Upper lobe of right lung (tissue), 1 donor: ENCODE measurements around the gene SUMO1. TPM values are rescaled to one million over a fixed set of nuclear protein-coding genes. Genes with fewer than 3 reads are reported as not detected.
A peak's percentile ranks its signal among the peaks of the same experiment; 100 is the strongest.

Experiments
- ATAC-seq: fragments of 200-7000 bp; cut with Tn5 transposase; one replicate; pipeline ENCODE4 v1.9.1; 2020; ENCODE audit warnings: mild to moderate bottlenecking, moderate library complexity
- DNase-seq: peaks from one replicate; pipeline ENCODE4 v3.0.0-alpha.2; 2020
- H3K27ac ChIP-seq: fragments of 200-600 bp; one replicate; pipeline ENCODE4 v1.8.0; 2022
- H3K27me3 ChIP-seq: fragments of 200-600 bp; one replicate; pipeline ENCODE4 v1.8.0; 2022; ENCODE audit warnings: mild to moderate bottlenecking
- H3K36me3 ChIP-seq: fragments of 200-600 bp; one replicate; pipeline ENCODE4 v1.8.0; 2022
- H3K4me1 ChIP-seq: fragments of 200-600 bp; one replicate; pipeline ENCODE4 v1.8.0; 2022
- H3K4me3 ChIP-seq: fragments of 200-600 bp; one replicate; pipeline ENCODE4 v1.8.0; 2022; ENCODE audit warnings: mild to moderate bottlenecking
- H3K9me3 ChIP-seq: fragments of 200-600 bp; one replicate; pipeline ENCODE4 v1.8.0; 2022
- intact Hi-C: fragments of 100-400 bp; cut with DNase I; formaldehyde crosslinking; loops from one replicate; pipeline ENCODE4 v1.11.0; 2022
- total RNA-seq: library from RNA; stranded (reverse); fragmentation: NEBNext Ultra II Directional; extraction: Animal tissue kit (Norgen Biotek cat#: 25700); gene quantifications from one replicate; pipeline ENCODE4 v1.2.1, GENCODE V29; 2021
- TF ChIP-seq, protein P1 (sequence below): fragments of 200-600 bp; IDR thresholded peaks from one replicate; pipeline ENCODE4 v1.8.0; 2022; ENCODE audit warnings: antibody characterized with exemption
- donor health status: DM: no; HTN: yes; CAD: no; lungs with severe emphysema.

Gene SUMO1
- total RNA-seq, 1 donor from 2014 or later = 75.6 TPM

DNA sequence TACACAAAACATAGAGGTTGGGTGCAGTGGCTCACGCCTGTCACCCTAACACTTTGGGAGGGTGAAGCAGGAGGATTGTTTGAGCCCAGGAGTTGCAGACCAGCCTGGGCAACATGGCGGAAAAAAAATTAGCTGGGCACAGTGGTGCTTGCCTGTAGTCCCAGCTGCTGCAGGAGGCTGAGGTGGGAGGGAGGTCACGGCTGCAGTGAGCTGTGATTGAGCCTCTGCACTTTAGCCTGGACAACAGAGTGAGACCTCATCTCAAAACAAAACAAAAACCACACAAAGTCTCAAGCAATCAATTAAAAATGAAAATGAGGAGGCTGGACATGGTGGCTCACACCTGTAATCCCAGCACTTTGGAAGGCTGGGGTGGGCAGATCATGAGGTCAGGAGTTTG, 32.1 kb upstream of the SUMO1 start:
- Histone ChIP-seq H3K4me1 (peaks cover 27% of the 10 kb centered on the region), H3K27me3 (no peaks in the 10 kb centered on the region), H3K27ac (no peak overlapping the region), H3K36me3 (peaks cover 5% of the 10 kb centered on the region), H3K4me3 (no peak overlapping the region), H3K9me3 (no peaks in the 10 kb centered on the region)
- DNase-seq (no peak), ATAC-seq (no peak)
- intact Hi-C loops = no loop called here
- TF ChIP-seq, protein P1, sequence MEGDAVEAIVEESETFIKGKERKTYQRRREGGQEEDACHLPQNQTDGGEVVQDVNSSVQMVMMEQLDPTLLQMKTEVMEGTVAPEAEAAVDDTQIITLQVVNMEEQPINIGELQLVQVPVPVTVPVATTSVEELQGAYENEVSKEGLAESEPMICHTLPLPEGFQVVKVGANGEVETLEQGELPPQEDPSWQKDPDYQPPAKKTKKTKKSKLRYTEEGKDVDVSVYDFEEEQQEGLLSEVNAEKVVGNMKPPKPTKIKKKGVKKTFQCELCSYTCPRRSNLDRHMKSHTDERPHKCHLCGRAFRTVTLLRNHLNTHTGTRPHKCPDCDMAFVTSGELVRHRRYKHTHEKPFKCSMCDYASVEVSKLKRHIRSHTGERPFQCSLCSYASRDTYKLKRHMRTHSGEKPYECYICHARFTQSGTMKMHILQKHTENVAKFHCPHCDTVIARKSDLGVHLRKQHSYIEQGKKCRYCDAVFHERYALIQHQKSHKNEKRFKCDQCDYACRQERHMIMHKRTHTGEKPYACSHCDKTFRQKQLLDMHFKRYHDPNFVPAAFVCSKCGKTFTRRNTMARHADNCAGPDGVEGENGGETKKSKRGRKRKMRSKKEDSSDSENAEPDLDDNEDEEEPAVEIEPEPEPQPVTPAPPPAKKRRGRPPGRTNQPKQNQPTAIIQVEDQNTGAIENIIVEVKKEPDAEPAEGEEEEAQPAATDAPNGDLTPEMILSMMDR = no peak

DNA sequence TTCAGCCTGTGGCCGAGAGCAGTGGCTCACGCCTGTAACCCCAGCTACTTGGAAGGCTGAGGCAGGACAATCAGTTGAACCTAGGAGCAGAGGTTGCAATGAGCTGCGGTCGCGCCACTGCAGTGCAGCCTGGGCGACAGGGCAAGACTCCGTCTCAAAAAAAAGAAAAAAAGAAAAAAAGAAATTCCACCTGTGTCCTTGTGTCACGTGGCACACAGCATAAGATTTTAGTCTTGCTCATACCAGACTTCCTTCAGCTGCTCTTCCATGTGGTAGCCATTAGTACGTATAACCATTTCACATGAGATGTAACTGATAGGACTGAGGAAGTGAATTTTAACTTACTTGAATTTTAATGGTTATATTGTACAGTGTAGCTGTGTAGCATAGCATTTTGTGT, 31.2 kb upstream of the SUMO1 start:
- DNase-seq = no peak
- no peaks in the 10 kb centered on the region for H3K27me3 ChIP-seq
- no peak overlapping the region for H3K4me3 ChIP-seq
- no peak overlapping the region for H3K27ac ChIP-seq
- H3K36me3 ChIP-seq = no peaks in the 10 kb centered on the region
- H3K9me3 ChIP-seq = no peaks in the 10 kb centered on the region
- intact Hi-C loops = no loop called here
- no peak for ATAC-seq
- TF ChIP-seq, protein P1 = no peak
- H3K4me1 ChIP-seq = peaks cover 23% of the 10 kb centered on the region

DNA sequence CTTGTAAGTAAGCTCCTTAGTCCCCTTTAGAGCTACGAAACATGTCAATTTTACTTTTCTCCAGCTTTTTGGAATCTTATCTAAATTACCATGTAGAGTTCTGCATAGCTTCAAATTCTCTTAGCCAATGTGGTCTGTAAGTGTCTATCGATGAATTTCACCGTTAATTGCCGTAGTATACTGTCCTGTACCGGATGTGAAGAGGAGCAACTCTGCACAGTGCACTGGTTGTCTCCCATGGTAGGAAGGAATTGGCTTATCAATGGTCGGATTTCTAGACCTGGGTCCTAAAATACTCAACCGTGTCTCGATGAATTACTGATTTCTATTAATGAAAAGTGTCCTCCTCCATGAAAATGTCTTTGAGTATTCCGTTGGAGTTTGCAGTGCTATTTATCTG, 29.1 kb upstream of the SUMO1 start:
- DNase-seq = no peak
- Histone ChIP-seq H3K27me3 (no peaks in the 10 kb centered on the region), H3K4me3 (peak overlapping the region; percentile 79), H3K4me1 (peaks cover 14% of the 10 kb centered on the region), H3K9me3 (no peaks in the 10 kb centered on the region), H3K27ac (no peak overlapping the region), H3K36me3 (no peaks in the 10 kb centered on the region)
- TF ChIP-seq, protein P1 = no peak
- intact Hi-C loops = no loop called here
- no peak for ATAC-seq

DNA sequence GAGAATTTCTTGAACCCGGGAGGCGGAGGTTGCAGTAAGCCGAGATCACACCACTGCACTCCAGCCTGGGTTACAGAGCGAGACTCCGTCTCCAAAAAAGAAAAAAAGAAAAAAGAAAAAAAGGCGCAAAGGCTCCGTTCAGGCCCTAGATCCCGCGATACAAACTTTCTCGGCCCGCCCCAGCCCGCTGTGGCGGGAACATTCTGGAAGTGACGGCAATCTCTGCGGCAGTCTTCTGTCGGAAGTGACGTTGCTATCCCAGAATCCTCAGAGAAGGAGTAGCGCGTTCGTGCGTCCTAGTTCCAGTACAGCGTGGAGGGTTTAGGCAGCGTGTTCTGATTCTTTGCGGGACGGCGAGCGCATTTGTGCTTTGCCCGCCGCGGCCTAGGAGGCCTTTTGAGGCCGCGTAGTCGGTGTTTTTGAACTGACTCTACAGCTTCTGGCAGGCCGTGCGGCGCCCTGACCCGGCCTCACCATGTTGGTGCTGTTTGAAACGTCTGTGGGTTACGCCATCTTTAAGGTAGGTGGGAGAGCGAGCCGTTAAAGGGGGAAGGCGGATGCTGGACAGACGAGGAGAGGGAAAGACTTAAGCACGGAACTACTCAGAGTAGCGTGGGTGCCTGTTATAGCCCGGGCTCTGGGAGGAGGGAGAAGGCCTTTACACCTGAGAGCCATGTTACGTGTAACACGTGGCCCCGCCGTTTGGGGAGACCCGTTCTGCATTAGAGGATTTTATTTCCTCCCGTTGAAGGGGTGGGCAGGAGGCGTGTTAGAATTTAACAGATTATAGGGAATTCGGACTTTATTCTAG, 27.3 kb upstream of the SUMO1 start, which contains the start of gene NOP58:
Gene NOP58, plus strand, starts transcription at position 297 of the 811 bp plus-strand sequence. Its CDS starts 179 bp downstream, at position 476.
- DNase-seq = peak; percentile 92
- H3K4me3 ChIP-seq = peak within 1 kb of the TSS; percentile 79
- intact Hi-C loops = no loop called here
- peak within 1 kb of the TSS; percentile 98 for H3K27ac ChIP-seq
- no peaks in the 10 kb centered on the region for H3K36me3 ChIP-seq
- no peaks in the 10 kb centered on the region for H3K27me3 ChIP-seq
- TF ChIP-seq, protein P1 = no peak
- ATAC-seq = peak; percentile 99
- H3K4me1 ChIP-seq = peaks cover 13% of the 10 kb centered on the region
- no peaks in the 10 kb centered on the region for H3K9me3 ChIP-seq

DNA sequence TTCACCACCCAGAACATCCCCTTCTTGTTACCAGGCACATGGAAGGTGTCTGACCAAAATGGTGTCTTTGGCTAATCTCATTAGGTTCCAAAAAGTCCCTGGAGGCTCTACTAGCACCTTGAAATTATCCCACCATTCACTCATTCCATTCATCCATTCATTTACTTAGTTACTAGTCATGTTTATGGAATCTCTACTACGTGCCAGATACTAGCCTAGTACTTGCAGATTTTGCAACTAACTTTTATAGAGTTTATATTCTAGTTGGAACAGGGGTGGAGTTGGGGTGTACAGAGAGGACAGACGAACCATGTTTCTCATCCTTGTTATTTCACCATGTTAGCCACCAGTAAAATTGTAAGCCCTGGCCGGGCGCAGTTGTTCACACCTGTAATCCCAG, 23.1 kb upstream of the SUMO1 start:
- Histone ChIP-seq H3K27me3 (no peaks in the 10 kb centered on the region), H3K36me3 (no peaks in the 10 kb centered on the region), H3K27ac (no peak overlapping the region), H3K4me1 (no peaks in the 10 kb centered on the region), H3K4me3 (no peak overlapping the region), H3K9me3 (no peaks in the 10 kb centered on the region)
- intact Hi-C loops = no loop called here
- ATAC-seq (no peak), DNase-seq (no peak)
- TF ChIP-seq, protein P1 = no peak
